CD4-positive, CD25-positive, alpha-beta regulatory T cell (primary cell): Measurements from ENCODE around the gene CST2. TPM values are rescaled to one million over a fixed set of nuclear protein-coding genes. Genes with fewer than 3 reads are reported as not detected.
"Not testable (repeated sequence)": the region's sequence is repeated elsewhere in the genome, so short reads cannot be mapped to it uniquely, and the experiment has no call there.

Experiments
- ATAC-seq, 2 donors: fragments of 150-1000 bp; cut with Tn5 transposase; one replicate each; pipeline ENCODE4 v1.10.0; 2021; ENCODE audit warnings: low read depth in 2 of 2, moderate number of reproducible peaks in 2 of 2, moderate library complexity in 1 of 2
- DNase-seq, 3 donors: peaks; one replicate each; pipeline versions ENCODE4 v3.0.0 to v3.0.0-alpha.2; 2012 to 2022; ENCODE audit warnings: mixed read lengths in 1 of 3
- H3K27ac ChIP-seq: one replicate; pipeline ENCODE4 v1.7.0; 2013; ENCODE audit warnings: mild to moderate bottlenecking, low read length; ENCODE audit not compliant: insufficient read depth, poor library complexity, severe bottlenecking
- H3K27me3 ChIP-seq: one replicate; pipeline ENCODE4 v1.7.0; 2013; ENCODE audit warnings: low read length; ENCODE audit not compliant: control insufficient read depth, insufficient read depth
- H3K36me3 ChIP-seq: one replicate; pipeline ENCODE4 v1.7.0; 2013; ENCODE audit warnings: mild to moderate bottlenecking, low read length, moderate library complexity; ENCODE audit not compliant: control insufficient read depth, insufficient read depth
- H3K4me1 ChIP-seq: 2 replicates; pipeline ENCODE4 v1.7.0; 2013; ENCODE audit warnings: mild to moderate bottlenecking, low read length; ENCODE audit not compliant: insufficient read depth, control insufficient read depth, poor library complexity, severe bottlenecking
- H3K4me3 ChIP-seq: one replicate; pipeline ENCODE4 v1.7.0; 2013; ENCODE audit warnings: low read depth, mild to moderate bottlenecking, low read length, moderate library complexity
- H3K9me3 ChIP-seq, 2 experiments: 1 replicate in 1 of 2; 2 replicates in 1 of 2; pipeline ENCODE4 v1.7.0; 2013; ENCODE audit warnings: low read length in 2 of 2, mild to moderate bottlenecking in 1 of 2, moderate library complexity in 1 of 2; ENCODE audit not compliant: control insufficient read depth in 2 of 2
- H3K27ac Mint-ChIP-seq, 3 donors: one replicate each; pipeline ENCODE4 v1.8.0; 2020 to 2022; ENCODE audit warnings: mild to moderate bottlenecking in 3 of 3, mixed read lengths in 3 of 3, moderate library complexity in 2 of 3
- H3K27me3 Mint-ChIP-seq: one replicate; pipeline ENCODE4 v1.8.0; 2022; ENCODE audit warnings: mild to moderate bottlenecking, mixed read lengths
- H3K36me3 Mint-ChIP-seq: one replicate; pipeline ENCODE4 v1.8.0; 2020; ENCODE audit warnings: mixed read lengths
- H3K4me1 Mint-ChIP-seq, 4 donors: one replicate each; pipeline ENCODE4 v1.8.0; 2020 to 2022; ENCODE audit warnings: mixed read lengths in 4 of 4, mild to moderate bottlenecking in 1 of 4
- H3K4me3 Mint-ChIP-seq, 4 donors: one replicate each; pipeline ENCODE4 v1.8.0; 2020 to 2022; ENCODE audit warnings: mild to moderate bottlenecking in 4 of 4, mixed read lengths in 4 of 4, moderate library complexity in 3 of 4
- H3K9me3 Mint-ChIP-seq, 7 donors: one replicate each; pipeline ENCODE4 v1.8.0; 2020 to 2022; ENCODE audit warnings: mixed read lengths in 7 of 7, mild to moderate bottlenecking in 3 of 7, moderate library complexity in 2 of 7
- polyA plus RNA-seq, 4 donors: library from polyadenylated mRNA; unstranded; fragments of 300-500 nt; fragmentation: Illumina TruSeq; gene quantifications; one replicate each; pipeline ENCODE4 v1.2.3, GENCODE V29; 2021
- total RNA-seq: library from RNA; stranded (reverse); gene quantifications from one replicate; pipeline ENCODE4 v1.2.3, GENCODE V29; 2022

CST2 gene
- total and polyA plus RNA-seq, 5 donors from 2014 or later = not detected

GRCh38 chr20:23868321-23868720 is 41.8 kb upstream of the CST2 start:
- DNase-seq (no peak), ATAC-seq (no peak)
- H3K9me3 ChIP-seq = no peaks in the 10 kb centered on the region
- peaks cover 9% of the 10 kb centered on the region for H3K27me3 Mint-ChIP-seq
- H3K4me3 ChIP-seq = no peak overlapping the region
- H3K27ac ChIP-seq = no peak overlapping the region
- H3K4me3 Mint-ChIP-seq = no peak overlapping the region
- peaks cover 6% of the 10 kb centered on the region for H3K27me3 ChIP-seq
- no peaks in the 10 kb centered on the region for H3K36me3 ChIP-seq
- H3K4me1 ChIP-seq = no peaks in the 10 kb centered on the region
- H3K27ac Mint-ChIP-seq = no peak overlapping the region
- peaks cover 0 to 5% (median 0%) of the 10 kb centered on the region in 4 donors for H3K4me1 Mint-ChIP-seq
- H3K9me3 Mint-ChIP-seq = no peaks in the 10 kb centered on the region
- H3K36me3 Mint-ChIP-seq = no peaks in the 10 kb centered on the region

- H3K4me3 ChIP-seq = no peak overlapping the region
- Mint-ChIP-seq H3K4me1 (no peaks in the 10 kb centered on the region), H3K4me3 (no peak overlapping the region), H3K36me3 (no peaks in the 10 kb centered on the region), H3K9me3 (no peaks in the 10 kb centered on the region), H3K27ac (no peak overlapping the region), H3K27me3 (peaks cover 9% of the 10 kb centered on the region)
- DNase-seq = no peak
- no peaks in the 10 kb centered on the region for H3K4me1 ChIP-seq
- no peak overlapping the region for H3K27ac ChIP-seq
- no peaks in the 10 kb centered on the region for H3K36me3 ChIP-seq
- ATAC-seq = no peak
- no peaks in the 10 kb centered on the region for H3K9me3 ChIP-seq
- peaks cover 6% of the 10 kb centered on the region for H3K27me3 ChIP-seq
These were observed 40.7 kb upstream of the CST2 start for GRCh38 chr20:23867152-23867776.

GRCh38 chr20:23860771-23861170 is 34.2 kb upstream of the CST2 start:
- H3K4me1 Mint-ChIP-seq, H3K27me3 ChIP-seq, H3K27ac Mint-ChIP-seq, H3K36me3 Mint-ChIP-seq, H3K36me3 ChIP-seq, H3K4me3 Mint-ChIP-seq, H3K27me3 Mint-ChIP-seq, ATAC-seq, H3K4me3 ChIP-seq, H3K9me3 Mint-ChIP-seq, H3K4me1 ChIP-seq, H3K9me3 ChIP-seq, DNase-seq, H3K27ac ChIP-seq: not testable (repeated sequence)

- H3K9me3 Mint-ChIP-seq = peaks cover 0 to 4% (median 0%) of the 10 kb centered on the region in 7 donors
- Histone ChIP-seq H3K27me3 (no peaks in the 10 kb centered on the region), H3K27ac (no peak overlapping the region), H3K4me3 (no peak overlapping the region), H3K9me3 (no peaks in the 10 kb centered on the region), H3K4me1 (no peaks in the 10 kb centered on the region), H3K36me3 (no peaks in the 10 kb centered on the region)
- DNase-seq = no peak
- no peak for ATAC-seq
- H3K27ac Mint-ChIP-seq = no peak overlapping the region
- no peaks in the 10 kb centered on the region for H3K4me1 Mint-ChIP-seq
- no peak overlapping the region for H3K4me3 Mint-ChIP-seq
- H3K36me3 Mint-ChIP-seq = no peaks in the 10 kb centered on the region
- H3K27me3 Mint-ChIP-seq = peaks cover 6% of the 10 kb centered on the region
These were observed 31.6 kb upstream of the CST2 start for GRCh38 chr20:23857962-23858595.

- peaks cover 6% of the 10 kb centered on the region for H3K27me3 Mint-ChIP-seq
- DNase-seq (no peak), ATAC-seq (no peak)
- no peaks in the 10 kb centered on the region for H3K27me3 ChIP-seq
- no peaks in the 10 kb centered on the region for H3K36me3 ChIP-seq
- no peak overlapping the region for H3K27ac Mint-ChIP-seq
- H3K4me3 Mint-ChIP-seq = no peak overlapping the region
- no peaks in the 10 kb centered on the region for H3K4me1 Mint-ChIP-seq
- no peak overlapping the region for H3K4me3 ChIP-seq
- H3K4me1 ChIP-seq = no peaks in the 10 kb centered on the region
- peaks cover 0 to 1% (median 0%) of the 10 kb centered on the region in 7 donors for H3K9me3 Mint-ChIP-seq
- no peaks in the 10 kb centered on the region for H3K9me3 ChIP-seq
- H3K27ac ChIP-seq = no peak overlapping the region
- no peaks in the 10 kb centered on the region for H3K36me3 Mint-ChIP-seq
These were observed 30.2 kb upstream of the CST2 start for GRCh38 chr20:23856736-23857135.

GRCh38 chr20:23856226-23856625 is 29.7 kb upstream of the CST2 start:
- Histone ChIP-seq H3K27me3 (no peaks in the 10 kb centered on the region), H3K4me3 (no peak overlapping the region), H3K36me3 (no peaks in the 10 kb centered on the region), H3K27ac (no peak overlapping the region), H3K4me1 (no peaks in the 10 kb centered on the region), H3K9me3 (no peaks in the 10 kb centered on the region)
- Mint-ChIP-seq H3K27me3 (peaks cover 6% of the 10 kb centered on the region), H3K9me3 (peaks cover 0 to 1% (median 0%) of the 10 kb centered on the region in 7 donors), H3K27ac (no peak overlapping the region), H3K36me3 (no peaks in the 10 kb centered on the region), H3K4me3 (no peak overlapping the region), H3K4me1 (no peaks in the 10 kb centered on the region)
- ATAC-seq (no peak), DNase-seq (no peak)

GRCh38 chr20:23841693-23842092 is 15.2 kb upstream of the CST2 start:
- no peak overlapping the region for H3K4me3 Mint-ChIP-seq
- no peaks in the 10 kb centered on the region for H3K36me3 ChIP-seq
- H3K27me3 Mint-ChIP-seq = peaks cover 11% of the 10 kb centered on the region

GRCh38 chr20:23835716-23836115 is 9.2 kb upstream of the CST2 start:
- peaks cover 0 to 6% (median 0%) of the 10 kb centered on the region in 7 donors for H3K9me3 Mint-ChIP-seq
- H3K27ac Mint-ChIP-seq = no peak overlapping the region
- Histone ChIP-seq H3K9me3 (no peaks in the 10 kb centered on the region), H3K4me1 (no peaks in the 10 kb centered on the region), H3K36me3 (no peaks in the 10 kb centered on the region), H3K27ac (no peak overlapping the region), H3K4me3 (no peak overlapping the region), H3K27me3 (no peaks in the 10 kb centered on the region)
- DNase-seq (no peak), ATAC-seq (no peak)
- no peaks in the 10 kb centered on the region for H3K36me3 Mint-ChIP-seq
- H3K4me3 Mint-ChIP-seq = no peak overlapping the region
- no peaks in the 10 kb centered on the region for H3K4me1 Mint-ChIP-seq
- peaks cover 4% of the 10 kb centered on the region for H3K27me3 Mint-ChIP-seq

More at GRCh38 chr20:23841693-23842092, 15.2 kb upstream of the CST2 start:
- Histone ChIP-seq H3K4me3 (no peak overlapping the region), H3K27ac (no peak overlapping the region), H3K9me3 (no peaks in the 10 kb centered on the region), H3K4me1 (no peaks in the 10 kb centered on the region), H3K27me3 (no peaks in the 10 kb centered on the region)
- ATAC-seq (no peak), DNase-seq (no peak)
- no peaks in the 10 kb centered on the region for H3K4me1 Mint-ChIP-seq
- no peak overlapping the region for H3K27ac Mint-ChIP-seq
- no peaks in the 10 kb centered on the region for H3K36me3 Mint-ChIP-seq
- peaks cover 0 to 7% (median 0%) of the 10 kb centered on the region in 7 donors for H3K9me3 Mint-ChIP-seq
